B cell (primary cell): Measurements from ENCODE around the gene ZNF541.

Source experiments
- CTCF ChIP-seq: fragments of 200-600 bp; IDR thresholded peaks from one replicate; pipeline ENCODE4 v1.8.0; 2022; ENCODE audit warnings: antibody characterized with exemption, mild to moderate bottlenecking
- EZH2 ChIP-seq: IDR thresholded peaks from 2 replicates; pipeline ENCODE4 v1.6.1; 2012; ENCODE audit warnings: borderline replicate concordance, low read depth, mild to moderate bottlenecking, moderate library complexity, low read length; ENCODE audit not compliant: insufficient read depth, poor library complexity, severe bottlenecking

GRCh38 chr19:47582320-47582909 is 9.5 kb upstream of the ZNF541 start:
- TF ChIP-seq CTCF (no peak), EZH2 (no peak)
